ENCODE results near the gene ARMH1.
"Not testable (repeated sequence)": the region's sequence is repeated elsewhere in the genome, so short reads cannot be mapped to it uniquely, and the experiment has no call there.

The ARMH1 gene

DNA sequence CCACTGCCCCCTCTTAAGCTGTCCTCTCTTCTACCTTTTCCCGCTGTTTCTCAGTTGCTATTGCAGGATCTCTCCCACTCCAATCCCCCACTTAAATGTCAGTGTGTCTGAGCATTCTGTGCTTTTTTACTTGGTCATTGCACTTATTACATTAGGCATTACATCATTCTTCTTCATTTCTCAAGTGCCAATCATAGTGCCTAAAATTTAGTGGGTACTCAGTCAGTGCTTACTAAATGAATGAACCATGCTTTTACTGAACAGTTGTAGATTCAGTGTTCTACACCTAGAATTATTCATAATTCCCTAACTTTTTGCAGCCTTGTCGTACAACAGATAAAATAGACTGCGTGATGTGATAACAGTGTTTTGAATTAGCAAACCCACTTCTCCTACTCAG lies 19.4 kb downstream of the ARMH1 start:
- in situ Hi-C loops (cut with MboI; ENCODE audit: low sequenced_read_pairs), result no loop called here

DNA sequence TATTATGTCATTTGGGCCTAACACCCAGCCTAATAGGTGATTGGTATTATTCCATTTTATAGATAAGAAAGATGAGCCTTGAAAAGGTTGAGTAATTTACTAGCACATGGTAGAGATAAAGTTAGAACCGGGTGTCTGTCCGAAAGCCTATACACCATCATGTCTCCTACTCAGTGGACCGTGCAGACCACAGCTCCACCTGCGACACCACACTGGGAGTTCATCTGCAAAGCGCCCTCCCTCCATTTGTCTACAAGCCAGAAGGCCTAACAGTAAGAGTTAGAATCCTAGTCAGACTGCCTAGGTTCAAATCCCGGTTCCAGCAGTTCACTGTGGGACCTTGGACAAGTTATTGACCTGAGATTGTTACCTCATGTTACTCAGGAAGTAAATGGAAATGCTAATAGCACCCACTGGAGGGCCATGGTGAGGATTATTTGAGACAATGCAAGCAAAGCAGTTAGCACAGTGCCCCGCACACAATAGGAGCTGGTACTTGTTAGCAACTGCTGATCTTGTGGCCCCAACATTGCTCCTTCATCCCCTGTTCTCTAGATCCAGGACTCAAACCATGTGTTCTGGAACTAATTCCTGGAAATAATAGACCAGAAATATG lies 20.5 kb downstream of the ARMH1 start:
- in situ Hi-C loops (cut with MboI; ENCODE audit: low sequenced_read_pairs), result no loop called here

DNA sequence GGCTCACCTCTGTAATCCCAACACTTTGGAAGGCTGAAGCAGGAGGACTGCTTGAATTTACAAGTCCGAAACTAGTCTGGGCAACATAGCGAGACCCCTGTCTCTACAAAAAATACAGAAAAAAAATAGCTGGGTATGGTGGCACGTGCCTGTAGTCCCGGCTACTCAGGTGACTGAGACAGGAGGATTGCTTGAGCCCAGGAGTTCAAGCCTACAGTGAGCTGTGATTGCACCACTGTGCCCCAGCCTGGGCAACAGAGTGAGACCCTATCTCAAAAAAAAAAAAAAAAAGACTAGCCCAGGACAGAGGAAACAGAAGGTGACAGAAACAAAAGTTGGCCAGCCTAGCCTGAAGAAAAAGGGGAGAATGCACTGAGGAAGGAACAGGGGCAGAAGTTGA lies 21.2 kb downstream of the ARMH1 start:
- in situ Hi-C loops (cut with MboI; ENCODE audit: low sequenced_read_pairs), result no loop called here

DNA sequence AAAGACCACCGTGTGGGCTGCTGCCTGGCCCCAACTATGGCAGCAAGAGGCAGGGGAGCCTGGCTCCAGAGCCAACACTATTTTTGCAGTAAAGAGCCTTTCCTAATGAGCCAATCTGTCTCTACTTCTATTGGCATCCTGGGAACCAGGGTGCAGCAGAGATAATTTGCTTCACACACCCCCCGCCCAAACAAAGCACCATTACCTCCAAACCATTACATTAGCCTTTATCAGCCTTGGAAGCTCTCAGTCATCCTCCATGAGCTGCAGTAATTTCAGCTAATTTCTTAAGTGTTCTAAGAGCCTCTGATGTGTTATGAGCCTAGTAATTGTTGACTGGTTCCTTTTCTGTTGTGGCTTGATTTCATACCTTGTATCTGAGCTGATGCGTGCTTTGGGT lies 21.6 kb downstream of the ARMH1 start:
- in situ Hi-C loops (cut with MboI; ENCODE audit: low sequenced_read_pairs), result no loop called here

DNA sequence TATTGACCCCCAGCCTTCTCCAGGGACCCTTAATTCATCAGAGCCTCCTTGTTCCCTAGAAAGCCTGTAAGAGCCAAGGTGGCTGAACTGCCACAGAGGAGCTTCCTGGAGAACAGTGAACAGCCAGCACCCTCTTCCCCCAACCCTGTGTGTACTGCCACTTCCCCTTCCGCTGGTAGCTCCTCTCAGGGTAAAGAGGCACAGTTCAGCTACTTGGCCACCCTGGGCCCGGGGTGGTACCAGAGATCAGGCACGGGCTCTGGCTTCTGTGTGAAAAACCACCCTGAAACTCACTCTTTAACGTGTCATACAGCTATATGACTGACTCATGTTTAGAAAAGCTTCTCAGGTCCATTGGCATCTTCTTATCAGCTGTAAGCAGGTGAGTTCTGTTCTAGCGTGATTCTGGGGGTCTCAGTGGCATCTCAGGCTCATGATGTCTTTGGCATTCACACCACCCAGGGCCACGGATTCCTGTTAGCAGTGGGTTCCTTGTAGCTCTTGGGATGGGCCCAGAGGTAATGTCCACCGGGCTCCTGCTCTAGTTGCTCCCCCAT lies 22.4 kb downstream of the ARMH1 start:
- in situ Hi-C loops (cut with MboI; ENCODE audit: low sequenced_read_pairs), result no loop called here

DNA sequence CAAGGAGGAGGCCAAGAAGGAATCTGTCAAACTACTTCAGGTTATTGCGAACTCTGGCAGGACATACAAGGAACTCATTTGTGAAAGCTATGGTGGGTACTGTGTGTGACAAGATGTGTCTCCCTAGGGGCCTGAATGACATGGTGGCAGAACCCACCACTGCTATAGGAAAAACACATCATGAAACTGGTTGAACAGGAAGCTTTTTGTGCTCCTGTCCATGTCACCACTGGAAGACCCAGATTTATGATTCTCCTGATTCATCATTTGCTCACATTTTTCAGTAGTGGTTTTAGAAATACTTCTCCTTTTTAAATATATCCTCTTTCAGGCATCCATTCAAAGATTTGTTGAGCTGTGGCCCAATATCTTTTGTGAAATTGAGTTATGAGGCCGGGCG lies 23.6 kb downstream of the ARMH1 start:
- in situ Hi-C loops (cut with MboI; ENCODE audit: low sequenced_read_pairs), result no loop called here

DNA sequence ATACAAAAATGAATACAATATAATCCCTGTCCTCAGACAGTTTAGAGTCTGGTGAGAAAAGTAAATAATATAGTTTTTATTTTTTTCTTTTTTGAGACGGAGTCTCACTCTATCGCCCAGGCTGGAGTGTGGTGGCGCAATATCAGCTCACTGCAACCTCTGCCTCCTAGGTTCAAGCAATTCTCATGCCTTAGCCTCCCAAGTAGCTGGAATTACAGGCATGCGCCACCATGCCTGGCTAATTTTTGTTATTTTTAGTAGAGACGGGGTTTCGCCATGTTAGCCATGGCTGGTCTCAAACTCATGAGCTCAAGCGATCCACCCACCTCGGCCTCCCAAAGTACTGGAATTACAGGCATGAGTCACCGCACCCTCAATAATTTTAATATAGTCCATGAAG lies 24.9 kb downstream of the ARMH1 start:
- in situ Hi-C loops (cut with MboI; ENCODE audit: low sequenced_read_pairs), result not testable (repeated sequence)

DNA sequence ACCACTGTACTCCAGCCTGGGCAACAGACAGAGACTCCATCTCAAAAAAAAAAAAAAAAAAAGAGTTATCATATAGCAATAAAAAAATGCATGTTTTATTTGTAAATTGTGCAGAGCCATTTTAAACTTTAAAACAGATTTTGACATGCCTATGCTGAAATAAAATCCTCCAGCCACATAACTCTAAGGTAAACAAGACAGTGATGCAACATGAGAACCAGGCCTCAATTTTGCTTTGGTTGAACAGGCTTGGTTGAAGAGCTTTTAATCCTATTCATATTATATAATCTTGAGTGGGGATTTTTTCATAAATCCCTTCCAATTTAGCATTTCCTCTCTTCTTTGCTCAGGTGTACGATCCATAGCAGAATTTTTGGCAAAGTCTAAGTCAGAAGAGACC lies 26.1 kb downstream of the ARMH1 start:
- in situ Hi-C loops (cut with MboI; ENCODE audit: low sequenced_read_pairs), result no loop called here

DNA sequence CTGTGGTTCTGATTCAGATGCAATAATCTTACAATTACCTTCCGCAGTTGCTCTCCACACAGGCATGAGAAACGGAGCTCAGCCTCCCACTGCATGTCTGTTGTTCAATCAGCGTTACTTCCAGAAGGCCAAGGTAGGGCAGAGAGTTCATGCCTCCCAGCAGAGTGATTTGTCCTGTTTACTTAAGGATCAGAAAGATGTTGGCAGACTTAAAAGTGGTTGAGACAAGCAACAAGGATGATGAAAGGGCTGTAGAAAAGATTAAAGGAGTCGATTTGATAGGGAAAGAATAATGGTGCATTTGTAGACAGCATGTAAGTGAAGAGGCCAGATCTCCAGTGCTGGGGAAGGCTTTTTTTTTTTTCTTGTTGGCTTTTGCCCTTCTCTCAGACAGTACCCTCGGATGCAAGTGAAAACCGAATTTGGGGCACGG lies 26.6 kb downstream of the ARMH1 start:
- in situ Hi-C loops (cut with MboI; ENCODE audit: low sequenced_read_pairs), result no loop called here

DNA sequence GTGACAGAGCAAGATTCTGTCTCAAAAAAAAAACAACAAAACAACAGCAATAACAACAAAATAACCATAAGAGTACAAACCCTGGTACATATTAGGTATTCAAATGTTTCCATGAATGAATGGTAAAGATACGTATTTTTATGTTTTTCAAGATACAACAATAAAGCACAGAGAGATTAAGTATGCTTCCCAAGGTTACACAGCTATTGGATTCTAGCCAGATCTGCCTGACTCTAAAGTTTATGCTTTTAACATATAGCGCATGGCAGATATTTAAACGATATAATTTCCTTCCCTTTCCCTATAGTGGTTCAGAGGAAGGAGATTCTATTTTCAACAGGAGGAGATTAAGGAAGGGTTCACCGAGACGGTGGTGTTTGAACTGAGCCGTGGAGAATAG lies 31.0 kb downstream of the ARMH1 start:
- in situ Hi-C loops (cut with MboI; ENCODE audit: low sequenced_read_pairs), result no loop called here

DNA sequence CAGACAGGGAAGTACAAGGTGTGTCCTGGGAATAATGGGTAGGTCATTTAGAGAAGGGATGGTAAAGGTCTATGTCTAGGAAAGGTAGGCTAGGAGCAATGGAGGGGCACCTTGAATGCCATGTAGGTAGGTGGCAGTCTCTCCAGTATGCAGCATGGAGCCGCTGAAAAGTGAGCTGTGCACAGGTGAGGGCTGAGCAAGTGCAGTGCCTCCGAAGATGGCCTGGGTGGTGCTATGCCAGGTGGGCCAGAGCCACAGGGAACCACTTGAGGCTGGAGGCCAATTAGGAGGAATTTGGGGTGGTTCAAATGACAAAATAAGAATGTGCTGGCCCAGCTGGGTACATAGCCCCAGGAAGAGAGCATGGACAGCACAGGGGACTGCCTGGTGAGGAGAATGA lies 31.4 kb downstream of the ARMH1 start:
- in situ Hi-C loops (cut with MboI; ENCODE audit: low sequenced_read_pairs), result no loop called here

DNA sequence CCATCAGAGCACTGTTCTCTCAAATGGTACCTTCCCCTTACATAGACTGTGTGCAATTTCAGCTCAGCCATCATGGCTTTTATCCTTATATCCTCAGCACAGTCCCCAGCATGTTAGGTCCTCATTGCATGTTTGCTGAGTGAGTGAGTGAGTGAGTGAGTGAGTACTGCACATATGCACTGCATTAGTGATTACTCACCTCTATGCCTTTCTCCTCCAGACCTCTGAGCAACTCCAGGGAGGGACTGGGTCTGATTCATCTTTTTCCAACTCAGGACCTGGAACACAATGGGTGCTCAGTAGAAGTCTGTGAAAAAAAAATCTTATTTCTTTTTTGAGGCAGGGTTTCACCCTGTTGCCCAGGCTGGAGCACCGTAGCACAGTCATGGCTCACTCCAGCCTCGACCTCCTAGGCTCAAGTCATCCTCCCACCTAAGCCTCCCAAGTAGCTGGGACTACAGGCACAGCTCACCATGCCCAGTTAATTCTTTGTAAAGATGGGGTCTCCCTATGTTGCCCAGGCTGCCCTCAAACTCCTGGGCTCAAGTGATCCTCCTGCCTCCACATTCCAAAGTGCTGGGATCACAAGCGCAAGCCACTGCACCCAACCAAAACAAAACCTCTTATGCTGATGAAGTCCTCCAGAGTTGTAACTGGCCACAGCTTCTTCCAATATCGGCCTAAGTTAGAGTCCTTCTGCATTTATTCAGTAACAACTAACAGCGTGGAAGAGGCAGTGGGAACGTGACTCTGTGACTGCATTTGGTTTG lies 32.8 kb downstream of the ARMH1 start:
- in situ Hi-C loops (cut with MboI; ENCODE audit: low sequenced_read_pairs), result no loop called here

DNA sequence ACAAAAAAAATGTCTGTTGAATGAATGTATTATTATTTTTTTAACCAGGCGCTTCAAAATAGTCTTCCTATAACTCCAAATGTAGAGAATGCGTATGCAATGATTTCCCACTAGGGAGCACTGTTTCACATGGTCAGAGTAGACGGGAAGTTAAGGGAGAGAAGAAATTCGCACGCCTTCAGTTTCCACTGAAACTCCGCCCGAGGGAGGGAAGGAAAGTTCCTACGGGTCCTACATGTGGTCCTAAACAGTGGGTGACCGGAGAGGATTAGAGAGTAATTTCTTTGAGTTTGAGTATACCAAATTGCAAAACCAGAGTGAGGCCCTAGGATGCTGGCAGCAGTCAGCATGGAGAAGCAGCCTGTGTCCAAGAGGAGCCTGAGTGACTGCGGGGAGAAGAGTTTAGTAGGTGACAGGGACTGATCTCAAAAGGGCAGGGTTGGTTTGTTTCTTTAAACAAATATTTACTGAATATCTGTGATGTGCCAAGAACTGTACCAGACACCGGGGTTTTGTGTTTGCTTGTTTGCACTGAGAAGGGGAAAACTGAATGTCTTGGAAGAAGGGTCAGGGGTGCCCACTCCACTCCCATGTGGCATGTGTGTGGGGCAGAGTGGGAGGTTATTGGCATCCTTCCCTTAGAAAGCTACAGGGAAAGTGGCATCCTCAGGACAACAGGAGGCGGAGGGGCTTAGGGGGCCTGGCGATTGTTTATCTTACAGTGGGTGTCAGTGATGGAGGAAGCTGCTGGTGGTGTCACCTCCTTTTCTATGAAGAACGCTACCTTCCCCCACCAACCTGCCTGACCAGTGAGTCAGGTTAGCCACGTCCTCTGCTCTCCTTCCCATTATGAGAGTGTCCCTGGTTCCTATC lies 33.7 kb downstream of the ARMH1 start:
- in situ Hi-C loops (cut with MboI; ENCODE audit: low sequenced_read_pairs), result no loop called here

DNA sequence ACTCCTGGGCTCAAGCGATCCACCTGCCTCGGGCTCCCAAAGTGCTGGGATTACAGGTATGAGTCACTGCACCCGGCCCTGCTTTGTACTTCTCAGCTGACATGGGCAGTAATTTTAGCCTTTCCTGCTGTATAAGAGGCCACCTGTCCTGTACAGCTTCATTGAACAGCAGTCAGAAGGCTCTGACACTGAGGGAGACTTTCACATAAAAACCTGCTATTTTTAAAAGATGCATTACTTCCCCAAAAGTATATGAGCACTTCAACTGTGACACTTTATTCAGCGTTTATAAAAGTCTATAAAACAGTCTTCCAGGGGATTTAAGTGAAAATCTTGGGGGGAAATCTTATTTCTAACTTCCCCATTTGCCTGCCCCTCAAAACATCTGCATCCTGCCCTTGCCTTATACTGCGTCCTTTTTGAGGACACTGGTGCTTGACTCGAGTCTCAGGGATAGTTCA lies 38.8 kb downstream of the ARMH1 start:
- in situ Hi-C loops (cut with MboI; ENCODE audit: low sequenced_read_pairs), result no loop called here

DNA sequence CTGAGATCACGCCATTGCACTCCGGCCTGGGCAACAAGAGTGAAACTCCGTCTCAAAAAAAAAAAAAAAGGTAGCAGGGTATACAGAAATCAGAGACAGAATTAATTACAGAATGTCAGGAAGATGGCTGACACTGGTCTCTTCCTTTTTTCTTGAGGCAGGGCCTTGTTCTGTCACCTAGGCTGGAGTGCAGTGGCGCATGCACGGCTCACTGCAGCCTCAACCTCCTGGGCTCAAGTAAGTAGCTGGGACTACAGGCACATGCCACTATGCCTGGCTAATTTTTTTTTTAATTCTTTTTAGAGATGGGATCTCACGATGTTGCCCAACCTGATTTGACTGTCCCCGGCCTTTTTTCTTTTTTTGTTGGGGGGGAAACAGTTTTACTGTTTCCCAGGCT lies 40.0 kb downstream of the ARMH1 start:
- in situ Hi-C loops (cut with MboI; ENCODE audit: low sequenced_read_pairs), result no loop called here

DNA sequence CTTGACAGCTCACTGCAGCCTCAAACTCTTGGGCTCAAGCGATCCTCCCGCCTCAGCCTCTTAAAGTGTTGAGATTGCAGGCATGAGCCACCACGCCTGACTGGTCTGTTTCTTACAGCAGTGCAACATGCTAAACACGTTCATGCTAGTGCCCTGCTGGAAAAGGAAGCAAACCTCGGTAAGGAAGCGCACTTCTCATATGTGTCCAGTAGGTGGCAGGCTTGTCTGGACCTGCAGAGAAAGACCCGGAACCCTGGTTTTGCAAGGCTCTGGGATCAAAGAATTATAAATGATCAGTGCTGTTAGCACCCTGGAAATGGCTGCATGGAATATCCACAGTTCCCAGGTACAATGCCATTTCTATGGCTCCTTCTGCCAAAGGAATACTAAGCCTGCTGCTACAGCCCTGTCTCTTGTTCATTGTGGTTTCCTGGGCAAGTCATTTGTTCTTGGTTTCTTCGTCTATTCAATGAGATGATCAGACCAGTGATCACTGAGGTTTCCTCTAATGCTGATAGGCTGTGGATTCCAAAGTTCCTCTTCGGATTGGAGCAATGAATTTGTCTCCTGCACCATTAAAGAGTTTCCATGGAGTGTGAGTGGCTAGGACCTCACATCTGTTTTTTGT lies 40.5 kb downstream of the ARMH1 start:
- in situ Hi-C loops (cut with MboI; ENCODE audit: low sequenced_read_pairs), result no loop called here

DNA sequence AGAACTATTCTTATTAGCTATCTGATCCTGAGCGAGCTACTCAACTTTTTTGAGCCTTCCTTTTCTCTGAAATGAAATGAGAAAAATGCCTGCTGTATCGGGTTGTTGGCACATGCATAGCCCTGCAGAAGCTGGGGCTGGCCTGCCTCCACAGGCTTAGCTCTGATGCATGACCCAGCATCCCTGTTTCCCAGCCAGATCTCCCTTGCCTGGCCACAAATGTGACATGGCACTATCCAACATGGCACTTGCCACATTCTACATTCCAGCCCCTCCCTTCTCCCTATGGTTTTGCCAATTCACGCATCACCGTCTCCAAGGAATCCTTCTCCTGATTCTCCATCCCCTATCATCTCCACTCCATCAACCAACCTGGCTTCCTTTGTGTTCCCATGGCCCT lies 42.6 kb downstream of the ARMH1 start:
- in situ Hi-C loops (cut with MboI; ENCODE audit: low sequenced_read_pairs), result no loop called here

DNA sequence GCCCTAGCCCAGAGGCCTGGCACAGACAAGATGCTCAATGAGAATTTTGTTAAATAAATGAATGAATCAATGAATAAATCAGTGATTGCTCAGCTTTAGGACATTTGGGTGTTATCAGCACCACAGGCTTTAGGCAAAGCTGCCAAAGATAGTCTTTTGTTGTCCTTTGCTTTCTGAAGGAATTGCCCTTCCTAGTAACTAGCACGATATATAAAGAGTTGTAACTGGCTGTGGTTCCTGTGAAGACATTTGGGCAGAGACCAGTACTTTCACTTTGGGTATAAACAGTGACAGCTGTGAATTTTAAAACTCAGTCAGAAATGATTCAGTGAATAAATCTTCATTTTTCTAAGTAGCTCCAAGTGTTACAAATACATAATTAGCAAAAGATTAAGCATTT lies 43.1 kb downstream of the ARMH1 start:
- in situ Hi-C loops (cut with MboI; ENCODE audit: low sequenced_read_pairs), result no loop called here

DNA sequence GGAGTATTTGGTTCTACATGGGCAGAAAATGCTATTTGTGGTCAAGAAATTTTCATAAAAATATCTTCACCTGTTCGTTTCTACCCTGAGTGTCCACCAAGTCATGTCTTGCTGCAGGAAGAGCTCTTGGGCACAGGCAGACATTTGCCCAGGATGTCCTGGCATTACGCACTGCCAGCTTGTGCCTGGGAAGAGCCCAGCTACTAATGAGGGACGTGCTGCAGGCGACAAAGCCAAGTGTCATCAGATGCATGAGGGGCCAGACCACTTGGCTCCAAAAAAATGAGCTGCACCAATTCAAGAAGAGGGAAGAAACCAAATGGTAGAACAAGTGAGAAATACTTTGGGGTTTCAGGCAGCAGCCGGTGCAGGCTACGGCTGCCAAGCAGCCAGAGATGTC lies 43.6 kb downstream of the ARMH1 start:
- in situ Hi-C loops (cut with MboI; ENCODE audit: low sequenced_read_pairs), result no loop called here

DNA sequence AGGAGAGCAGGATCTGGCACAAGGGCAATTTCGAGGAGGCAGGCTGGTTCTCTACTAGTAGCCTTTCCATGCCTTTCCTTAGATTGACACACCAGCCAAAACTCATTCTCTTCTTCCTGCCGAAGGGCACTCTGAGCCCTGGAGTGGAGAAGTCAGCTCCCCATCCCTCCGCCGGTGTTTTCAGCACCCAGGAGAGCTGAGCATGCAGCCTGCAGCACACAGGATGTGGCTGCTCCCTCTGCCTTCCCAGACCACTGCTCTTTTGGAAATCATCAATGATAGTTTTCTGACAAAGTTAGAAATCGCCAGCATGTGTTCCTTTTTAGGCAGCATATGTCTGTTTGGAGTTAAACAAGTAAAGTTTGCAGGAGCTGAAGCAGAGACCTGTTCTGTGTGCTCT lies 44.8 kb downstream of the ARMH1 start:
- in situ Hi-C loops (cut with MboI; ENCODE audit: low sequenced_read_pairs), result no loop called here

DNA sequence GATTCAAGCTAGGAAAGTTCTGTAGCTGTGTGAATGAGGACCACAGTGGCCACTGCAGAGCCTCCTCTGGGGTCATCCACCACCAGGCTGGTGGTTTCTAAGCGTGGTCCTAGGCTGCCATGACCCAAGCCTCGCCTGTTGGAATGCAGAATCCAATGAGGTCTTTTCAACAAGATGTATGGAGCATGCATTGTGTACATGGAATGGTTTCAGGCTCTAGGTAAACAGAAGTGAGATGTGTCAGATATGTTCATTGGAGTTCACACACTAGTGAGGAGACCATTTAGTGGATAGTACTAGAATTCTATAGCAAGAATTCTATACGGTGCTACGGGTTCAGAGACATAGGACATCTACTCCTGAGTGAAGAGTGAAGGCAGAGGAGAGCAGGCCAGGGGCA lies 45.8 kb downstream of the ARMH1 start:
- in situ Hi-C loops (cut with MboI; ENCODE audit: low sequenced_read_pairs), result no loop called here

All from hTERT RPE-1 (cell line).